ENCODE data around the gene CABP4.
A peak's percentile ranks its signal among the peaks of the same experiment; 100 is the strongest.

CABP4 gene

DNA sequence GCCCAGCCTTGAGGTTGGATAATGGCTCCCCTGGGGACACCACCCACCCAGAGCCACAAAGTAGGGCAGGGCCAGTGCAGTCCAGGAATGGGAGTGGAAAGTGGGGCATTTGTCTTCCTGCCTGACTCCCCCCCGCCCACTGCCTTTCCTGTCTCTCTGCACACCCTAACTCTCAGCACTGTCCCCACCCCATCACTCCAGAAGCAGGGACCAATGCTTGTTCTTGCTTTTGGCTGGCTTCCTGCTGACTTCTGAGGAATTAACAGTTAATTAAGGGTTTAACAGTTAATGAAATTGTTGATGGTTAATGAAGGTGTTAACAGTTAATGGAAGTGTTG, 45.3 kb downstream of the CABP4 start:
- DNase-seq, result no peak

DNA sequence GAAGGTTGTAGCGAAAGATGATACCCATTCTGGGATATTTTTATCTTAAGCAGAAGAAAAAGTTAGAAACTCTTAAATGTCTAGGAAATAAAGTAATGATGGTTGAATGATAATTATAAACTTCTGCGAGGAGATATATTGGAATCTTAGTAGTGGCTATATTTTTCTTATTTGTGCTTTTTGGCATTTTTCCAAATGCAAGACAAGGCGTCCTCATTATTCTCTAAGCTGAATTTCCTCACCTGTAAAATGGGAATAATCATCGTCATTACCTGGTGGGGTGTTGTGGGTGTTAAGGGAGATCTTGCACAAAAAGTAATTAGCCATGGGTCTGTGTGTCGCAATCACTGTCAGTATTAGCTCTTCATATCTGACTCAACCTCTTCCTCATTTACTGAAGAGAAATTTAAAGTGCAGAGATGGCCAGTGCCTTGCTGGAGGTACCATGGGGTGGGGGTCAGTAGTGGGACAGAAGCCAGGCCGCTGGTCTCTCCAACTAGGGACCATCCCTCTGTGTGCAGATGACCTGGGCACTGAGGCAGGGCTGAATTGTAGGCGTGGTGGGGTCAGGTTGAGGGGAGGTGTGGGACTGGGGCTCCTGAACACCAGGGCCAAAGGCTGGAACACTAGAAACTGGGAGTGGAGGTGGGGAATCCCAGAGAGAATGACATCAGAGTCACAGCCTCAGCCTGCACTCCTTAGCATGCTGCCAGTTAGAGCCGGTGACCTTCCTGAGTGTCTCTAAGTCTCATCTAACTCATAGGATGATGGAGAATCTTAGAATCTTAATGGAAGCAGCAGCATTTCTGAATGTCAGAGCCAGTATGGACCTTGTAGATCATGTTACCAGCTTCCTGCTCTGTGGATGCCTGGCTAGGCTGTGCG, 45.9 kb downstream of the CABP4 start:
- DNase-seq, result no peak

DNA sequence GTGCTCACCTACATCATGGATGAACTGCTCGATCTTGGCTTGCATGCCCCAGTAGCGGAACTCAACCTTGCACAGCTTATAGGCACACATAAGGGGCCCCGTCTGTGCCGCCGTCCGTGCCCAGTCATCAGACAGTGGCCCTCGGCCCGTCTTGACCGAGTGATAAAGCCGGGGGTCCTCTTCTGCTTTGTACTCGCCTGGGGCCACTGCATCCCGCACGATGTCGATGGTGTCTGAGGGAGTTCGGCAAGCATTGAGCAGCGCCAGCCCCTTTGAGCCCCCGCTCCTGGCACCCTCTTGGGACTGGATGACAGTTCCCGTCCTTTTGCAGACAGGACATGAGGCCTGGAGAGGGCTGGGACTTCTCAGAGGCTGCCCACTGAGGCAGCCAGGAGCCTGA, 46.7 kb downstream of the CABP4 start:
- no peak for DNase-seq

DNA sequence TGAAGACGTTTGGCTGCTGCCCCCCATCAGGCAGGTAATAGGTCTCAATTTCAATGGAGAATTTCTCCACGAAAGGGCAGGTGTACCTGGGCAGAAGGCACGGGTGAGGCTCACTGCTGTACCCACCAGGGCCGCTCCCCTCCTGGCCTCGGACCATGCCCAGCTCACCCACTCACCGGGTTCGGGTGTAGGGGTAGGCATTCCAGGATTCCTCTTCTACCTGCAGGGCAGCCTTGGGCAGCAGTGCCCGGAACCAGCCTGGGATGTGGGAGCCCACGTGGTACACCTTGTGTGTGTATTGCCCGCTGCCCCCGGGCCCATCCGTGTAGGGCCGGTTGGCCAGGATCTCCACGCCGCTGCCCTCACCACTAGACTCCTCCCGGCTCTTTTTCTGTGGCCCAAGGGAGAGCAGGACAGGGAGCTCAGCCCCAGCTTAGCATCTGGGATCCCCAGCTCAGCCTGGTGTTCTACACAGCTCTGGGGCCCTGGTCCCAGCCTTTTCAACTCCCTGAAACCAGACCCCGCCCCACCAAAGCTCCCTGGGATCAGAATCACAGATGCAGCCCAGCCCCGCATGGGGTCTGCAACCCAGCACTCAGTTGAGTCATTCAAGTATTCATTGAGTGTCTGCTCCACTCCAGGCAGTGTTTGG, 47.3 kb downstream of the CABP4 start:
- no peak for DNase-seq

DNA sequence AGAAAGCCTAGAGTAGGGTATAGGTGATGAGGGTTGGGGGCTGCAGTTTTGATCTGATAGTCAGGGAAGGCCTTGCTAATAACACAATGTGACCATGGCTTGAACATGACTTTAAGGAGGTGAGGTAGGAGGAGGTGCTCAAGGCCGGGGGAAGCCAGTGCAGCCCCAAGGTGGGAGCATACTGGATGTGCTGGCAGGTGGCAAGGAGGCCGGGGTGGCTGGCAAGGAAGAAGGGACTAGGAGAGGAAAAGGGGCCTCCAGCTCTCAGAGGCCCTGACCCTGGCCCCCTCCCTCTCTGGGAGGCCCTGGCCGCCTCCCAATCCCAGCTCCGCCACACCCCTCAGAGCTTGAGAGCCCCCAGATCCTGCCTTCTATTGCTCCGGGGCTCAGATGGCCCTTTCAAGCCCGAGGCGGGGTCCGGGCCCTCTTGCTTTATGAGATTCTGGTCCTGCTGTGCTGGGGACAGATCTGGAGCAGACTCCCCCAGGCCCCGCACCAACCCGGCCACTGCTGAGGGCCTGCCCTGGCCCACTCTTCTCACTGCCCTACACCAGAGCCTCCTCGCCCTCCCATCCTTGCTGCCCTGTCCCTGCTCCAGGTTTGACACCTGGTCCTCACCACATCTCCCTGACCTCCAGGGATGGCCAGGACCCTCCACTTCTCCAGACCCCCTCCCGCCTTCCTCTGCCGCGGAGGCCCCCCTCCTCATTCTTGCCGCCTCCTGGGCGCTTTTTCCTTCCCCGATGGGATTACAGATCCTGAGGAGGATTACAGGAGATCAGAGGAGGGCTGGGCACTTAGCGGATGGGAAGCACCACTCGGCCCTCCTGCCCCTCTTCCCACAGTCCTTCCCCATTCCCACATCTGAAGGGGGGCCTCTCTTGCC, 48.2 kb downstream of the CABP4 start:
- DNase-seq, result no peak

DNA sequence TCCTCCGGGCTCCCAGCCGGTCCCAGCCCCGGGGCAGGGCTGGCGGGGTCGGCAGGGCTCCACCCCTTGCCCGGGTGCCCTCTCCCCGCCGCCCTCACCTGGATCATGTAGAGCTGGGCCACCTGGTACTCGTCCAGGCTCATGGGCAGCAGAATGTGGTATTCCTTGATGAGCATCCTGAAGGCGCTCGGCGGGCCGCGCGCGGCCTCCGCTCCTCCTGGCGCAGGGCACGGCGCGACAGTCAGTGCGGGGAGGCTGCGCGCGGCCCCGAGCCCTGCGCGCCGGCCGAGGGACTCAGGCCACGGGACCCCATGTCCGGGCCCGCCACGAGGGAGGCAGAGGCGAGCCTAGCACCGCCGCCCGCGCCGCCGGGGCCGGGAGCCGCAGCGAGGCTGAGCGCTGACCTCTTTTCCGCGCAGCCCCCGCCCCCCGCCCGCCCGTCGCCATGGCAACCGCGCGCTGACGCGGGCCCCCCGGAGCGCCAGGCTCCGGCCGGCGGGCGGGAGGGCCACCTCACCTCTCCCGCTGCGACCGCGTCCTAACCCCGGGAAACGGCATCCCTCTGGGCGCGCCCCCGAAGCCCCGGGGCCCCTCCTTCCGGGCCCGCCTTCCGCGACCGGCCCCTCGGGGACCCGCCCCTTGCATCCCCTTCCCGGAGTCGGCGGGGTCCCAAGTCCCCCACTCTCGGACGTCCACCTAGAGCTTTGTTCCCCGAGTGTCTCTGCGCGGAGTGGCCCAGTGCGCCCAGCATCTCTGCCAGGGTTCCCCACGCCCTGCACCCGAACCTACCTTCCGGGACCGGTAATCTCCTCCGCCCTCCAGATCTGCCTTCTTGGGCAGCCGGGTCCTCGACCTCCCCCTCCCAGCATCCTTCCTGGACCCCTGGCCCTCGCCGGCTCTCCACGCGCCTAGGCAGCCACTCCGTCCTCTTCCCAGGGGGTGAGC, 49.1 kb downstream of the CABP4 start:
- no peak for DNase-seq

DNA sequence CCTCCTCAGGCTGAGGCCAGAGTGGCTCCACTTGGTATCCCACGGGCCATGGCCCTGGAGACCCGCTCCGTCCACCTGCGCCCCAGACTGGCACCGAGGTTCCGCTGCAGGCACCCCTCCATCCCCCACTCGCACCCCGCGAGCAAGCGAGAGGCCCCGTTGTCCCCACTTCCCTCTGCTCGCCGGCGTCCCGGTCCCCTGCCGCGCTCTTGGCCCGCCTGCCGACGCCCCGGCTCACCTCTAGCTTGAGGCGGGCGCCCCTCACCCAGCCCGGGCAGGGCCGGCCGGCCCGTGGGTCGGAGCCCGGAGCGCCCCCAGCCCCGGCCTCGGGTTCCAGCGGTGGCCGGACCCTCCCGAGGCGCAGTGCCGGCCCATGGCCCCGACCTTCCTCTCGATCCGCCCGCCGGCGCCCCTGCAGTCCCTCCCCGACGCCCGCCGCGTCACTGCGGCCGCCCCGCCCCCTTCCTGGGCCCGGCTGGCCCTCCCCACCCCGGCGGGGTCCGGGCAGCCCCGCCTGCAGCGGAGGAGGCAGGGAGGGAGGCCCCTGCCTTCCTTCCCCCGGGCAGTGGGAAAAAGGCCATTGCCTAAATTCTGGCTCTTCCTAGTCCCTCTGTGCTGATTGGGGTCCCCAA, 49.9 kb downstream of the CABP4 start, which contains the start of gene PITPNM1:
Gene PITPNM1, minus strand, starts transcription at position 414 of the 632 bp plus-strand sequence. CDS start 1,183 bp downstream, outside the sequence.
- no peak for DNase-seq

DNA sequence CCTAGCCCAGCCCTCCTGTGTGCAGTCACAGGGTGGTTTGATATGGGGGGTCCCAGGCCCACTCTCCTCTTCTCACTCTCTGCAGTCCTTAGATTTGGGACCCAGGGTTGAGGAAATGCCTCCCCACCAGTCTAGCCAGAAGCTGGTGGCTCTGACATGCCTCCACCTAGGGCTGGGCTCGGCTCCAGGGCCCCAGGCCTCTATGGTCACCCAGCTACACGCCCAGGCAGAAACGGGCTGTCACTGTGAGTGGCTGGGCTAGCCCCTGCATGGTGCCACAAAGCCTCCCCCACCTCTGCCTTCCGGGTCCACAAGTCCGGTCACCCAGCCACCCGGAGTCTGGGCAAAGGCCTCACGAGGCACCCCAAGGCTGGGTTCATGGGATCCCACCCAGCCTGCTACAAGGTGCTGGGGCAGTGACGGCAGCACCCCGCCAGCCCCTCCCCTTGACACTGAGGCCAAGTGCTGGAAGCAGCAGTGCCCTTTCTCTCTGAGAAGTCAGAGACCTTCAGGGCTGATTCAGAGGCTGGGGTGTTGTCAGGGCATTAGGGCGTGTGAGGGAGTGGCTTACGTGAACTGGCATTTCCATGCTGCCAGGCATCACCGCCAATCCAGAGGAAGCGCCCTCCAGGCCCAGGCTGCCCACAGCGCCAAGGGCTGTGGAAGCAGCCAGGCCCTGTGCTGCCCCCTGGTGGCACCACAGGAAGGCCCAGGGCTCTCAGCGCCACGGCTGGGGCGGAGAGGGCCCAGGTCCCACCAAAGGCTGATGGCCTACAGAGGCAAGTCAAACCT, 50.6 kb downstream of the CABP4 start:
- peak; percentile 73 for DNase-seq

DNA sequence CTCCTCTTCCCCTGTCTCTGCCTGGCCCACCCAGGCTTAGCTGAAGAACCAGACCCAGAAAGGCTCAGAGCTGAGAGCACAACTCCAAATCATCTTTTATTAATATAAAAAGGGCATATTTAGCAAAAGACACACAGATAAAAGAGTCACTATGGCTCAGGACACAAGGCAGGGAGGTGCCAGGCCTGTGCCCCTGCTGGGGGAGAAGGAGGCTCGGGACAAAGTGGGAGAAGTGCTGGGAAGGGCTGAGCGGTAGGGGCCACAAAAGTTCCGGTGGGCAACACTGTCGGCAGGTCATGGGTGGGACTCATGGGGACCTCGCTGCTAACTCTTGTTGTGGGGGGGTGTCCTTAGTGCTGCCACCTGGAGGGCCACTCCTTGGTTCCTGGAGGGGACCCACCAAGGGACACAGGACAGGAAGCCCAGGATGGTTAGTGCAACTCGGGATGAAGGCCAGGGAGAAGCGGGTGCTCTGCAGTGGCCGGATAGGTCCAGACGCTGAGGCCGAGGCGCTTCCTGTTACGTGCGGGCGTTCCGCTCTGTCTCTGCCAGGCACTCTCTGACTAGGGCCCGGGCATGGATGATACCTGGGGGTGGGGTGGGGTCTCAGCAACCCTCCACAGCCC, 51.4 kb downstream of the CABP4 start:
- no peak for DNase-seq

DNA sequence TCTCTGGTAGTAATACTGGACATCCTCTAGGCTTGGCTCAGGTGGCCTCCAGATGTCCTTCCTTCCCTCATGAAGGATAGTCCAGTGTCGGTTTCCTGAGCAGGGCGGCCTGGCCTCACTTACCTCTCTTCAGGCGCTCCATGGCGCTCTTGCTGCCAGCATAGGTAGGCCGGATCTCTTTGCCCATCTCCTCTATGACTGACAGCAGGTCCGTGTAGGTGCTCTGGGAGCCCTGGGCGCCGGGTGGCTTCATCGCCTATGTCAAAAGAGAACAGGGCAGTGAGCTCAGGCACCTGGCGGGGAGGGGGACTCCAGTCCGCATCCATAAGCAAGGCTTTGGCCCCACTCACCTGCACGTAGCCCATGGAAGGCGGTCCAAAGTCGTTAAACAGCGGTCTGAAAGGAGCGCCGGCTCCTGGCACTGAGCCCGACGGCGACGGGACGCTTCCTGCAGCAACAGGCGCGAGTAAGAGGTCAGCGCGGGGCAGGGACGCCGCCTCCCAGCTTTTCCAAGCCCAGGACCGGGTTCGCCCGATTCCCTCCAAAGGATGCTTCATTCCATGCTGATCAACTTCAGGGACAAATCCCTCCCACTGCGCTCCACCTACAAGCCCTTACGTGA, 52.2 kb downstream of the CABP4 start:
- DNase-seq, result no peak

DNA sequence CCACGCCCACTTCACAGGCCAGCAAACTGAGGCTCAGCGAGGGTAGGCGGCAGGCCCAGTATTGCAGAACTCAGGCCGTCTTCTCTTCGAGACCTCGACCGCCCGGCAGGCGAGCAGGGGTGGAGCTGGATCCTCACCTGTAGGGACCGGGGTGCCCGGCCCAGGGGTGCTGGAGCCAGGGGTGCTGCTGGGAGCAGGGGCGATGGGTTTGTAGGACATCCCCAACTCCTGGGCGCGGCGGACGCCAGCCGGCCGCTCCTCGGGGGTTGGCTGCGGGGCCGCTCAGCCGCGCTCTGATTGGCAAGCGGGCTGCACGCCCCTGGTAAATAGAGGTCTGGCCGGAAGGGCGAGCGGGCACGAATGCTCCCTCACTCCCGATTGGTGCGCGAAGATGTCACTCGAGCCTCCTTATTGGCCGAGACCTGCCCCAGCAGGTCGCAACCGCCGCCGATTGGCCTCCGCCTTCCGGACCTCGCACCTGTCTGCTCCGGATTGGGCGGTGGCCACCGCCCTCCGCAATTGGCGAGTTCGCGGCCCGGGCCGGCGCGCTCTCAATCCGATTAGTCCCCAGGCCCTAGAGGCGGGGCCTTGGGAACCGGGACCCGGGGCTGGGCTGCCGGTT, 52.8 kb downstream of the CABP4 start, which contains the start of gene CDK2AP2:
Gene CDK2AP2, minus strand, starts transcription at position 299 of the 622 bp plus-strand sequence. Its CDS starts 80 bp downstream, at position 219.
- DNase-seq, result peak; percentile 99

DNA sequence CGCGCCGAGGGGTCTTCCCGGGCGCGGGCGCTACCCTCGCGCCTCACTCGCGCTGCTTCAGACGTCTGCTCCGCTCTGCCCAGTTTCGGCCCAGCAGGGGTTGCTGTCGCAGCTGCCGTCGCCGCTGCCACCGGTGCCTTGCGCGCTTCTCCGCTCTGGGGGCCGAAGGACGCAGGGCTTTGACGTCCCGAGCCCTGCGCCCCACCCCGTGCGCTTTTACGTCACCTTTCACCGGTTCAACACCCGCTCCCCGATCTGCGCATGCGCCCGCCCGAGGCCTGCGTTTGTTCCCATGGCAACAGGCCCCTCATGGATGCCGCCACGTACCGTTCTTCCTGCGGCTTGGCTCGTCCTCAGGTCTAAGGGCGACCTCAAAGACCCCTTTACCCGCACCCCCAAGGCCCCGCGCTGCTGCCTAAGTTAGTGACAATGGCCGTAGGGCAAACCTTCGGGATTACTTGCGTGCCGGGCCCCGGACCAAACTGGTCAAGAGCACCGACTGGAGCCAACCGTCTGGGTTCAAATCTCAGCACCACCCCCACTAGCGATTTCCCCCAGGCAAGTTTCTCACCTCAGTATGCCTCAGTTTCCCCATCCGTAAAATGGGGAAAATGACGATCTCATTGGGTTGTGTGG, 53.5 kb downstream of the CABP4 start:
- peak; percentile 97 for DNase-seq

DNA sequence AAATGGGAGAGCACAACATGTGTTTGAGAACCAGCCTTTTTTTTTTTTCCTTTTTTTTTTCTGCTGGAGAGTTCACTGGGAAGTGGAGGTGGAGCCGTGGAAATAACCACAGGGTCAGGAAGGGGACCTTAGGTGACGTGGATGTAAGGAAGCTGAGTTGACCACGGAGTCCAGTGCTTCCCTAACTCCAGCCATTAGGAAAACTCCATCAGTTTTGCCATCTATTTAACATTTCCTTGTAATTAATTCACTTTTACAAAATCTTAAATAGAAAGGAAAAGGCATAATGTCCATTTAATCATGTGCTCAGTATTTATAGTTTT, 54.8 kb downstream of the CABP4 start:
- DNase-seq, result no peak
